ENCODE results near the gene TREML4.

DNA sequence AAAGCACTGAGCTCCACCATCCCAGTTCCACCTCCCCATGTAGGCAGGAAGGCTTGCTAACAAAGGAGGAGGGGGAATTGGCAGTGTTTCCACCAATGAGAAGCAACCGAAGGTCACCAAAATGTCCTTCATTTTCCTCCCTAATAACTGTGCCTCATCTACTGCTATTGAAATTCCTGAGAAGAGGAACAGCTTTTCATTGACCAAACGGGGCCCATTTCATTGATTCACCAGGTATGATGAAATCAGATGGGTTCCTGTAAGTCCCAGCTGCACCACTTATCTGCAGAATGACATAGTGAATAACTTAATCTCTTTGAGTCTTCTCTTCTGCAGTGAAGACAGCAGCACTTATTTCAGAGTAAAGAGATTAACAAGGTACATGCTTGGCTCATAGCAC is 41.0 kb downstream of the TREML4 start:
- TF ChIP-seq, protein P1, sequence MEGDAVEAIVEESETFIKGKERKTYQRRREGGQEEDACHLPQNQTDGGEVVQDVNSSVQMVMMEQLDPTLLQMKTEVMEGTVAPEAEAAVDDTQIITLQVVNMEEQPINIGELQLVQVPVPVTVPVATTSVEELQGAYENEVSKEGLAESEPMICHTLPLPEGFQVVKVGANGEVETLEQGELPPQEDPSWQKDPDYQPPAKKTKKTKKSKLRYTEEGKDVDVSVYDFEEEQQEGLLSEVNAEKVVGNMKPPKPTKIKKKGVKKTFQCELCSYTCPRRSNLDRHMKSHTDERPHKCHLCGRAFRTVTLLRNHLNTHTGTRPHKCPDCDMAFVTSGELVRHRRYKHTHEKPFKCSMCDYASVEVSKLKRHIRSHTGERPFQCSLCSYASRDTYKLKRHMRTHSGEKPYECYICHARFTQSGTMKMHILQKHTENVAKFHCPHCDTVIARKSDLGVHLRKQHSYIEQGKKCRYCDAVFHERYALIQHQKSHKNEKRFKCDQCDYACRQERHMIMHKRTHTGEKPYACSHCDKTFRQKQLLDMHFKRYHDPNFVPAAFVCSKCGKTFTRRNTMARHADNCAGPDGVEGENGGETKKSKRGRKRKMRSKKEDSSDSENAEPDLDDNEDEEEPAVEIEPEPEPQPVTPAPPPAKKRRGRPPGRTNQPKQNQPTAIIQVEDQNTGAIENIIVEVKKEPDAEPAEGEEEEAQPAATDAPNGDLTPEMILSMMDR (IDR thresholded peaks at IDR 0.05; ENCODE audit: insufficient read depth, low read depth, low read length): no peak
- no peak for TF ChIP-seq EZH2 (IDR thresholded peaks at IDR 0.05; ENCODE audit: insufficient read depth, low read length)
